HepG2 (cell line): ENCODE results near the gene SYNE1. TPM values are rescaled to one million over a fixed set of nuclear protein-coding genes. Genes with fewer than 3 reads are reported as not detected.

Experiments used
- ATAC-seq: fragments of 200-7000 bp; cut with Tn5 transposase; 3 replicates; pipeline ENCODE4 v1.9.1; 2020; ENCODE audit warnings: mild to moderate bottlenecking, moderate library complexity
- BruUV-seq: library from RNA; stranded (reverse); fragments of 400-500 nt; replicated peaks from 2 replicates; lab custom pipeline; 2021; lab: Mats Ljungman, UMichigan
- CTCF ChIA-PET: fragments of 300-600 bp; formaldehyde crosslinking; extraction: SDS; loops from one replicate; lab custom pipeline; 2021; ENCODE audit warnings: low total read pairs, inconsistent platforms, low intra/inter-chr PET ratio; lab: Yijun Ruan, JAX
- POLR2A ChIA-PET: fragments of 350-600 bp; sonication (Branson Sonifier 250); formaldehyde crosslinking; loops from one replicate; lab custom pipeline; 2020; ENCODE audit warnings: antibody characterized with exemption, inconsistent platforms; lab: Yijun Ruan, JAX
- DNase-seq: peaks from one replicate; pipeline ENCODE4 v3.0.0-alpha.2; 2015; ENCODE audit warnings: low spot score
- FAIRE-seq: peaks from 3 replicates; lab custom pipeline; 2011; peaks lifted over from hg19 to GRCh38; lab: Jason Lieb, UNC
- H2AFZ ChIP-seq: one replicate; pipeline ENCODE4 v1.6.1; 2011; ENCODE audit warnings: low read length, inconsistent platforms
- H3K27ac ChIP-seq: fragments of 300-600 bp; 3 replicates; pipeline ENCODE4 v1.8.0; 2011; ENCODE audit warnings: mixed run types, mild to moderate bottlenecking, mixed read lengths, low read length, inconsistent platforms; ENCODE audit not compliant: insufficient read depth; ENCODE audit errors: extremely low read length
- H3K27me3 ChIP-seq, 2 experiments: fragments of 200-600 bp in 1 of 2; 2 replicates in 1 of 2; 3 replicates in 1 of 2; pipeline versions ENCODE4 v1.6.0 to v1.8.0; 2011; ENCODE audit warnings: low read length in 2 of 2, mild to moderate bottlenecking in 2 of 2, moderate library complexity in 2 of 2, inconsistent platforms in 1 of 2; ENCODE audit not compliant: insufficient read depth in 2 of 2, control insufficient read depth in 1 of 2
- H3K36me3 ChIP-seq, 2 experiments: fragments of 200-600 bp in 1 of 2; replicated peaks in 1 of 2; 2 replicates in 1 of 2; 3 replicates in 1 of 2; pipeline versions ENCODE4 v1.5.1 to v1.8.0; 2011; ENCODE audit warnings: low read length in 2 of 2, inconsistent platforms in 1 of 2; ENCODE audit not compliant: insufficient read depth in 2 of 2, control insufficient read depth in 1 of 2
- H3K4me1 ChIP-seq: 2 replicates; pipeline ENCODE4 v1.5.1; 2012; ENCODE audit warnings: low read length, inconsistent platforms; ENCODE audit not compliant: insufficient read depth
- H3K4me2 ChIP-seq: 2 replicates; pipeline ENCODE4 v1.6.0; 2011; ENCODE audit warnings: low read depth, low read length, inconsistent platforms
- H3K4me3 ChIP-seq, 3 experiments: fragments of 200-600 bp in 1 of 3; sonication (generic), shearing (Covaris generic) in 1 of 3; replicated peaks in 1 of 3; 2 replicates each; pipeline ENCODE4 v1.5.1; 2011 to 2016; ENCODE audit warnings: low read length in 3 of 3, inconsistent platforms in 2 of 3, low read depth in 2 of 3, mild to moderate bottlenecking in 2 of 3, control low read depth in 1 of 3, mixed read lengths in 1 of 3; ENCODE audit not compliant: insufficient read depth in 1 of 3
- H3K79me2 ChIP-seq: one replicate; pipeline ENCODE4 v1.6.1; 2011; ENCODE audit warnings: low read length, inconsistent platforms; ENCODE audit not compliant: insufficient read depth
- H3K9ac ChIP-seq: 2 replicates; pipeline ENCODE4 v1.6.0; 2011; ENCODE audit warnings: mild to moderate bottlenecking, low read depth, low read length, inconsistent platforms; ENCODE audit not compliant: insufficient read depth
- H3K9me3 ChIP-seq: 2 replicates; pipeline ENCODE4 v1.5.1; 2012; ENCODE audit warnings: mild to moderate bottlenecking, low read length
- H4K20me1 ChIP-seq: 2 replicates; pipeline ENCODE4 v1.6.0; 2011; ENCODE audit warnings: inconsistent platforms, mild to moderate bottlenecking, low read length, moderate library complexity; ENCODE audit not compliant: insufficient read depth
- CEBPG ChIP-seq: IDR thresholded peaks from 2 replicates; pipeline ENCODE4 v1.6.1; 2016
- HES4 ChIP-seq: sonication (generic); formaldehyde crosslinking; IDR thresholded peaks from 2 replicates; pipeline ENCODE4 v1.9.0; 2021; ENCODE audit warnings: mild to moderate bottlenecking, missing genetic modification reagents, borderline replicate concordance
- KDM6A ChIP-seq: IDR thresholded peaks from 2 replicates; pipeline ENCODE4 v1.6.1; 2016; ENCODE audit warnings: low read depth
- MTF1 ChIP-seq: sonication (generic); formaldehyde crosslinking; IDR thresholded peaks from 2 replicates; pipeline ENCODE4 v1.5.0; 2020; ENCODE audit warnings: missing genetic modification reagents
- TEAD2 ChIP-seq: sonication (generic); formaldehyde crosslinking; IDR thresholded peaks from 2 replicates; pipeline ENCODE4 v1.9.0; 2021; ENCODE audit warnings: missing genetic modification reagents
- ZC3H13 ChIP-seq: sonication (generic); formaldehyde crosslinking; IDR thresholded peaks from 2 replicates; pipeline ENCODE4 v1.8.1; 2023; ENCODE audit warnings: mild to moderate bottlenecking, missing genetic modification reagents, moderate library complexity
- ZFP41 ChIP-seq: sonication (generic); formaldehyde crosslinking; IDR thresholded peaks from 2 replicates; pipeline ENCODE4 v1.4.0; 2020; ENCODE audit warnings: mild to moderate bottlenecking, missing genetic modification reagents, borderline replicate concordance
- ZNF589 ChIP-seq: sonication (generic); formaldehyde crosslinking; conservative IDR thresholded peaks from 2 replicates; pipeline ENCODE4 v1.8.0; 2022; ENCODE audit warnings: mild to moderate bottlenecking, moderate library complexity, missing genetic modification reagents
- ZNF644 ChIP-seq: IDR thresholded peaks from 2 replicates; pipeline ENCODE4 v1.6.1; 2016; ENCODE audit warnings: low read depth
- ZNF749 ChIP-seq: sonication (generic); formaldehyde crosslinking; IDR thresholded peaks from 2 replicates; pipeline ENCODE4 v1.8.0; 2022; ENCODE audit warnings: mild to moderate bottlenecking, missing genetic modification reagents, moderate library complexity, borderline replicate concordance
- ZSCAN12 ChIP-seq: sonication (generic); formaldehyde crosslinking; IDR thresholded peaks from 2 replicates; pipeline ENCODE4 v1.9.0; 2021; ENCODE audit warnings: mild to moderate bottlenecking, missing genetic modification reagents
- WGBS: methylation state at CpG from one replicate; pipeline ENCODE4 v1.1.6; 2017; ENCODE audit warnings: low lambda C conversion rate; 5-methylcytosine and 5-hydroxymethylcytosine counted together
- in situ Hi-C: cut with HindIII; loops from 2 replicates; pipeline ENCODE4 v1.10.0; 2017; ENCODE audit warnings: low pct_unique_long_range_greater_than_20kb; ENCODE audit not compliant: extremely low pct_ligation_motif_present
- intact Hi-C: fragments of 100-400 bp; cut with micrococcal nuclease; formaldehyde crosslinking; loops from one replicate; pipeline ENCODE4 v1.10.0; 2022; ENCODE audit not compliant: unreplicated experiment
- polyA plus RNA-seq, 8 experiments: library from polyadenylated mRNA; depleted of rRNA in 3 of 8; stranded (reverse) in 7 of 8; unstranded in 1 of 8; fragments of >200 nt; fragmentation: Illumina TruSeq in 4 of 8; extraction: Trizol in 4 of 8; gene quantifications; 2 replicates each; pipeline versions ENCODE4 v1.2.1 to v1.2.3, GENCODE V29; 2011 to 2016; ENCODE audit warnings: low read depth in 4 of 8, missing spikeins in 1 of 8, mixed read lengths in 1 of 8; ENCODE audit not compliant: insufficient read depth in 1 of 8
- total RNA-seq, 5 experiments: library from RNA; depleted of rRNA; stranded (reverse); fragments of >200 nt; fragmentation: Illumina TruSeq; extraction: Trizol; gene quantifications; 2 replicates each; pipeline ENCODE4 v1.2.3, GENCODE V29; 2016; ENCODE audit warnings: low read depth in 1 of 5
- TF ChIP-seq, protein P1 (sequence below): IDR thresholded peaks from 2 replicates; pipeline ENCODE4 v1.4.0; 2020; ENCODE audit warnings: mild to moderate bottlenecking, missing genetic modification reagents
- TF ChIP-seq, protein P2 (sequence below): sonication (generic); formaldehyde crosslinking; IDR thresholded peaks from 2 replicates; pipeline ENCODE4 v1.9.0; 2021; ENCODE audit warnings: missing genetic modification reagents, borderline replicate concordance

The SYNE1 gene
- total and polyA plus RNA-seq, 2 of the 13 experiments (the other 11 are each of a cell fraction or from before 2014, with no cell fraction given): 5.5 to 15.9 TPM

DNA sequence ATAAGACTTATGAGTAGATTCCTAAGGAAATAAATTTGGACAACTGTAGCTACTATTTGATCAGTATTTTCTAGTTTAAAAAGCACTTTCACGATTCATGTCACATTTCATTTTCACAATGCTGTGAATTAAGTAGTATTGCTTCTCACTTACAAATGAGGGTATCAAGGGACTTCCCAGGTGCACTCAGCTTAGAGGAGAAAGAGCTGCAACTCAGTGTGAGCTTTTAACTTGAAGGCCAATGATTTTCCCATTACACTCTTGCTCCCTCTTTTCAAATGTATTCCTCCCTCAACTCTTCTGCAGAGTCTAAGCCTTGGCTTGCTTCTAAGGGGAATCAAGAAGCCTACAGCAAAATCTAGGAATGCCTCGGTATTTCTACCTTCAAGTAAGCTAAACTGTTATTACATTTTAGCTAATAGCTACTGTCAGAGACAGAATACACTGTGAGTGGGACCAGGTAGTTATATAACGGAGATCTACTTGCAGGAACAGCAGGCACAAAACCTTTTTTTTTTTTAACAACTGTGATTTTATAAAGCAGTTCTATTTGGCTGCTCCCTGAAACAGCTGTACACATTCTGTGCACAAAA lies 339.0 kb downstream of the SYNE1 start:
- Histone ChIP-seq H3K9me3 (no peaks in the 10 kb centered on the region), H3K9ac (no peak overlapping the region), H3K27me3 (no peaks in the 10 kb centered on the region; a peak in 1 of 5 replicates), H4K20me1 (no peaks in the 10 kb centered on the region), H3K4me3 (no peak overlapping the region), H2AFZ (no peak overlapping the region), H3K79me2 (no peaks in the 10 kb centered on the region), H3K4me1 (peaks cover 41% of the 10 kb centered on the region), H3K27ac (no peak overlapping the region), H3K4me2 (no peak overlapping the region), H3K36me3 (0 out of 5 replicates have a peak, but pooled peaks cover 0 to 4% of the 10 kb centered on the region in 2 experiments)
- in situ Hi-C loops (loop anchor here (25.0 kb wide), 1 partner anchor 689 kb away; the partner anchor contains the start of gene FBXO5), intact Hi-C loops (no loop called here)
- WGBS: 92% methylated on average over 3 of the region's 3 CpGs
- TF ChIP-seq, protein P1, sequence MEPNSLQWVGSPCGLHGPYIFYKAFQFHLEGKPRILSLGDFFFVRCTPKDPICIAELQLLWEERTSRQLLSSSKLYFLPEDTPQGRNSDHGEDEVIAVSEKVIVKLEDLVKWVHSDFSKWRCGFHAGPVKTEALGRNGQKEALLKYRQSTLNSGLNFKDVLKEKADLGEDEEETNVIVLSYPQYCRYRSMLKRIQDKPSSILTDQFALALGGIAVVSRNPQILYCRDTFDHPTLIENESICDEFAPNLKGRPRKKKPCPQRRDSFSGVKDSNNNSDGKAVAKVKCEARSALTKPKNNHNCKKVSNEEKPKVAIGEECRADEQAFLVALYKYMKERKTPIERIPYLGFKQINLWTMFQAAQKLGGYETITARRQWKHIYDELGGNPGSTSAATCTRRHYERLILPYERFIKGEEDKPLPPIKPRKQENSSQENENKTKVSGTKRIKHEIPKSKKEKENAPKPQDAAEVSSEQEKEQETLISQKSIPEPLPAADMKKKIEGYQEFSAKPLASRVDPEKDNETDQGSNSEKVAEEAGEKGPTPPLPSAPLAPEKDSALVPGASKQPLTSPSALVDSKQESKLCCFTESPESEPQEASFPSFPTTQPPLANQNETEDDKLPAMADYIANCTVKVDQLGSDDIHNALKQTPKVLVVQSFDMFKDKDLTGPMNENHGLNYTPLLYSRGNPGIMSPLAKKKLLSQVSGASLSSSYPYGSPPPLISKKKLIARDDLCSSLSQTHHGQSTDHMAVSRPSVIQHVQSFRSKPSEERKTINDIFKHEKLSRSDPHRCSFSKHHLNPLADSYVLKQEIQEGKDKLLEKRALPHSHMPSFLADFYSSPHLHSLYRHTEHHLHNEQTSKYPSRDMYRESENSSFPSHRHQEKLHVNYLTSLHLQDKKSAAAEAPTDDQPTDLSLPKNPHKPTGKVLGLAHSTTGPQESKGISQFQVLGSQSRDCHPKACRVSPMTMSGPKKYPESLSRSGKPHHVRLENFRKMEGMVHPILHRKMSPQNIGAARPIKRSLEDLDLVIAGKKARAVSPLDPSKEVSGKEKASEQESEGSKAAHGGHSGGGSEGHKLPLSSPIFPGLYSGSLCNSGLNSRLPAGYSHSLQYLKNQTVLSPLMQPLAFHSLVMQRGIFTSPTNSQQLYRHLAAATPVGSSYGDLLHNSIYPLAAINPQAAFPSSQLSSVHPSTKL (CRISPR knock-in tag): no peak
- TF ChIP-seq CEBPG (no peak), ZNF589 (no peak), ZNF749 (CRISPR knock-in tag) (no peak), HES4 (CRISPR knock-in tag) (no peak), ZSCAN12 (CRISPR knock-in tag) (no peak), ZC3H13 (CRISPR knock-in tag) (no peak), KDM6A (no peak), ZFP41 (CRISPR knock-in tag) (no peak), TEAD2 (CRISPR knock-in tag) (no peak), ZNF644 (CRISPR knock-in tag) (no peak), MTF1 (no peak)
- TF ChIP-seq, protein P2, sequence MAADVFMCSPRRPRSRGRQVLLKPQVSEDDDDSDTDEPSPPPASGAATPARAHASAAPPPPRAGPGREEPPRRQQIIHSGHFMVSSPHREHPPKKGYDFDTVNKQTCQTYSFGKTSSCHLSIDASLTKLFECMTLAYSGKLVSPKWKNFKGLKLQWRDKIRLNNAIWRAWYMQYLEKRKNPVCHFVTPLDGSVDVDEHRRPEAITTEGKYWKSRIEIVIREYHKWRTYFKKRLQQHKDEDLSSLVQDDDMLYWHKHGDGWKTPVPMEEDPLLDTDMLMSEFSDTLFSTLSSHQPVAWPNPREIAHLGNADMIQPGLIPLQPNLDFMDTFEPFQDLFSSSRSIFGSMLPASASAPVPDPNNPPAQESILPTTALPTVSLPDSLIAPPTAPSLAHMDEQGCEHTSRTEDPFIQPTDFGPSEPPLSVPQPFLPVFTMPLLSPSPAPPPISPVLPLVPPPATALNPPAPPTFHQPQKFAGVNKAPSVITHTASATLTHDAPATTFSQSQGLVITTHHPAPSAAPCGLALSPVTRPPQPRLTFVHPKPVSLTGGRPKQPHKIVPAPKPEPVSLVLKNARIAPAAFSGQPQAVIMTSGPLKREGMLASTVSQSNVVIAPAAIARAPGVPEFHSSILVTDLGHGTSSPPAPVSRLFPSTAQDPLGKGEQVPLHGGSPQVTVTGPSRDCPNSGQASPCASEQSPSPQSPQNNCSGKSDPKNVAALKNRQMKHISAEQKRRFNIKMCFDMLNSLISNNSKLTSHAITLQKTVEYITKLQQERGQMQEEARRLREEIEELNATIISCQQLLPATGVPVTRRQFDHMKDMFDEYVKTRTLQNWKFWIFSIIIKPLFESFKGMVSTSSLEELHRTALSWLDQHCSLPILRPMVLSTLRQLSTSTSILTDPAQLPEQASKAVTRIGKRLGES (CRISPR knock-in tag): no peak
- ChIA-PET POLR2A (no interaction called here), CTCF (no interaction called here)
- DNase-seq (no peak), ATAC-seq (no peak), FAIRE-seq (no peak)
- BruUV-seq: no TSS peak
